Measurements from ENCODE around the gene PCNX1. TPM values are rescaled to one million over a fixed set of nuclear protein-coding genes. Genes with fewer than 3 reads are reported as not detected.

The PCNX1 gene
- total and polyA plus RNA-seq, 4 donors = 5.7 to 41.2 (median 18.2) TPM

GRCh38 chr14:71036433-71036832, 129.2 kb downstream of the PCNX1 start (continued):
- no peak for TF ChIP-seq GABPA (IDR thresholded peaks at IDR 0.05 in 1 of 2, conservative IDR thresholded peaks at IDR 0.05 in 1 of 2)
- TF ChIP-seq HNF4G (IDR thresholded peaks at IDR 0.05) = no peak

- no peak overlapping the region for H3K9ac ChIP-seq (ENCODE audit: low read depth in 1 of 2, low read length in 2 of 2)
- TF ChIP-seq RXRA (IDR thresholded peaks at IDR 0.05) = no peak
- TF ChIP-seq MAX (IDR thresholded peaks at IDR 0.05) = no peak
These were observed 141.1 kb downstream of the PCNX1 start for GRCh38 chr14:71048393-71048792.

GRCh38 chr14:71049435-71050133, 142.3 kb downstream of the PCNX1 start:
- Histone ChIP-seq H3K36me3 (ENCODE audit: control insufficient read depth in 4 of 4, insufficient read depth in 3 of 4, low read depth in 1 of 4, low read length in 3 of 4) (peaks cover 0 to 41% (median 21%) of the 10 kb centered on the region in 4 donors), H3K4me1 (ENCODE audit: control insufficient read depth in 4 of 4, insufficient read depth in 4 of 4, low read length in 3 of 4) (peaks cover 0 to 3% (median 1%) of the 10 kb centered on the region in 4 donors), H3K27me3 (ENCODE audit: control insufficient read depth in 4 of 4, insufficient read depth in 4 of 4, low read length in 3 of 4) (no peaks in the 10 kb centered on the region), H3K9ac (ENCODE audit: low read depth in 1 of 2, low read length in 2 of 2) (no peak overlapping the region), H3K9me3 (ENCODE audit: control insufficient read depth in 4 of 4, low read length in 3 of 4) (no peaks in the 10 kb centered on the region), H3K27ac (ENCODE audit: low read depth in 1 of 2, low read length in 2 of 2) (no peak overlapping the region), H3K4me3 (ENCODE audit: low read depth in 1 of 3, low read length in 3 of 3) (no peak overlapping the region)
- no peak for DNase-seq (ENCODE audit: low spot score)
- TF ChIP-seq ATF3 (IDR thresholded peaks at IDR 0.05) (no peak), REST (IDR thresholded peaks at IDR 0.05) (no peak), NR2F2 (IDR thresholded peaks at IDR 0.05) (no peak), ZBTB33 (IDR thresholded peaks at IDR 0.05) (no peak), FOXA1 (IDR thresholded peaks at IDR 0.05) (no peak), SP1 (IDR thresholded peaks at IDR 0.05) (no peak), HNF4A (conservative IDR thresholded peaks at IDR 0.05) (no peak), GABPA (IDR thresholded peaks at IDR 0.05 in 1 of 2, conservative IDR thresholded peaks at IDR 0.05 in 1 of 2) (no peak), RAD21 (IDR thresholded peaks at IDR 0.05) (no peak), FOXA2 (IDR thresholded peaks at IDR 0.05) (no peak), YY1 (IDR thresholded peaks at IDR 0.05) (no peak), CTCF (IDR thresholded peaks at IDR 0.05; ENCODE audit: low read depth, low read length, missing input control) (no peak)
- 93% methylated on average over 3 of the region's 3 CpGs for WGBS

More at GRCh38 chr14:71048393-71048792, 141.1 kb downstream of the PCNX1 start:
- Histone ChIP-seq H3K27ac (ENCODE audit: low read depth in 1 of 2, low read length in 2 of 2) (no peak overlapping the region), H3K4me1 (ENCODE audit: control insufficient read depth in 4 of 4, insufficient read depth in 4 of 4, low read length in 3 of 4) (no peaks in the 10 kb centered on the region), H3K4me3 (ENCODE audit: low read depth in 1 of 3, low read length in 3 of 3) (no peak overlapping the region), H3K9me3 (ENCODE audit: control insufficient read depth in 4 of 4, low read length in 3 of 4) (no peaks in the 10 kb centered on the region), H3K27me3 (ENCODE audit: control insufficient read depth in 4 of 4, insufficient read depth in 4 of 4, low read length in 3 of 4) (no peaks in the 10 kb centered on the region), H3K36me3 (ENCODE audit: control insufficient read depth in 4 of 4, insufficient read depth in 3 of 4, low read depth in 1 of 4, low read length in 3 of 4) (peaks cover 0 to 44% (median 30%) of the 10 kb centered on the region in 4 donors)
- DNase-seq (ENCODE audit: low spot score) = no peak

Data from liver (tissue), 9 donors.